ENCODE measurements around the gene KCNQ1. TPM values are rescaled to one million over a fixed set of nuclear protein-coding genes. Genes with fewer than 3 reads are reported as not detected.

KCNQ1 gene
- total and polyA plus RNA-seq, 7 donors: 0.48 to 3.1 (median 1.1) TPM

- no peaks in the 10 kb centered on the region for H3K27me3 ChIP-seq (ENCODE audit: insufficient read depth in 3 of 3, low read length in 2 of 3)
- peaks cover 13% of the 10 kb centered on the region for H3K4me1 ChIP-seq
- DNase-seq (no peak), ATAC-seq (no peak)
- H3K4me3 ChIP-seq: no peak overlapping the region
- TF ChIP-seq CTCF (IDR thresholded peaks at IDR 0.05): no peak
- no peaks in the 10 kb centered on the region for H3K9me3 ChIP-seq
- WGBS, 3 donors: 44 to 58% (median 58%) methylated on average over 12 of the region's 12 CpGs
- H3K27ac ChIP-seq: no peak overlapping the region
- intact Hi-C loops (cut with DNase I): no loop called here
- H3K36me3 ChIP-seq (ENCODE audit: insufficient read depth in 1 of 2, low read depth in 1 of 2): peaks cover 0 to 24% of the 10 kb centered on the region in 2 donors
Measured at GRCh38 chr11:2404735-2405196, 40.0 kb upstream of the KCNQ1 start.

GRCh38 chr11:2406451-2406850 lies 38.4 kb upstream of the KCNQ1 start:
- Histone ChIP-seq H3K4me3 (no peak overlapping the region), H3K27me3 (ENCODE audit: insufficient read depth in 3 of 3, low read length in 2 of 3) (no peaks in the 10 kb centered on the region), H3K4me1 (peaks cover 10% of the 10 kb centered on the region), H3K9me3 (no peaks in the 10 kb centered on the region), H3K27ac (no peak overlapping the region), H3K36me3 (ENCODE audit: insufficient read depth in 1 of 2, low read depth in 1 of 2) (peaks cover 0 to 24% of the 10 kb centered on the region in 2 donors)
- DNase-seq: no peak
- intact Hi-C loops (cut with DNase I): no loop called here
- TF ChIP-seq CTCF (IDR thresholded peaks at IDR 0.05): no peak
- 81 to 88% (median 85%) methylated on average over 14 of the region's 14 CpGs for WGBS, 3 donors
- no peak for ATAC-seq

GRCh38 chr11:2406878-2407410 lies 37.9 kb upstream of the KCNQ1 start:
- Histone ChIP-seq H3K4me1 (peaks cover 5% of the 10 kb centered on the region), H3K27ac (no peak overlapping the region), H3K36me3 (ENCODE audit: insufficient read depth in 1 of 2, low read depth in 1 of 2) (peaks cover 0 to 24% of the 10 kb centered on the region in 2 donors), H3K9me3 (no peaks in the 10 kb centered on the region), H3K4me3 (no peak overlapping the region), H3K27me3 (ENCODE audit: insufficient read depth in 3 of 3, low read length in 2 of 3) (no peaks in the 10 kb centered on the region)
- no peak for TF ChIP-seq CTCF (IDR thresholded peaks at IDR 0.05)
- ATAC-seq (no peak), DNase-seq (no peak)
- intact Hi-C loops (cut with DNase I): no loop called here
- WGBS, 3 donors: 81 to 87% (median 83%) methylated on average over 19 to 24 of the region's 24 CpGs

- Histone ChIP-seq H3K9me3 (no peaks in the 10 kb centered on the region), H3K4me1 (no peaks in the 10 kb centered on the region), H3K4me3 (no peak overlapping the region), H3K27me3 (ENCODE audit: insufficient read depth in 3 of 3, low read length in 2 of 3) (no peaks in the 10 kb centered on the region), H3K27ac (no peak overlapping the region), H3K36me3 (ENCODE audit: insufficient read depth in 1 of 2, low read depth in 1 of 2) (peaks cover 0 to 7% of the 10 kb centered on the region in 2 donors)
- intact Hi-C loops (cut with DNase I): no loop called here
- ATAC-seq (no peak), DNase-seq (no peak)
- 62 to 70% (median 65%) methylated on average over 10 to 11 of the region's 11 CpGs for WGBS, 3 donors
- no peak for TF ChIP-seq CTCF (IDR thresholded peaks at IDR 0.05)
Measured at GRCh38 chr11:2408671-2409070, 36.1 kb upstream of the KCNQ1 start.

- DNase-seq (no peak), ATAC-seq (no peak)
- Histone ChIP-seq H3K9me3 (no peaks in the 10 kb centered on the region), H3K4me1 (no peaks in the 10 kb centered on the region), H3K36me3 (ENCODE audit: insufficient read depth in 1 of 2, low read depth in 1 of 2) (peaks cover 0 to 3% of the 10 kb centered on the region in 2 donors), H3K4me3 (no peak overlapping the region), H3K27me3 (ENCODE audit: insufficient read depth in 3 of 3, low read length in 2 of 3) (no peaks in the 10 kb centered on the region), H3K27ac (no peak overlapping the region)
- no peak for TF ChIP-seq CTCF (IDR thresholded peaks at IDR 0.05)
- intact Hi-C loops (cut with DNase I): no loop called here
- 47 to 55% (median 54%) methylated on average over 16 of the region's 16 CpGs for WGBS, 3 donors
Measured at GRCh38 chr11:2409126-2409525, 35.7 kb upstream of the KCNQ1 start.

Data from psoas muscle (tissue), 8 donors.